ENCODE data around the gene RENBP. TPM values are rescaled to one million over a fixed set of nuclear protein-coding genes. Genes with fewer than 3 reads are reported as not detected.

Gene RENBP
- total and polyA plus RNA-seq, 2 of the 13 experiments (the other 11 are each of a cell fraction or from before 2014, with no cell fraction given), result 1.4 to 2.6 TPM

DNA sequence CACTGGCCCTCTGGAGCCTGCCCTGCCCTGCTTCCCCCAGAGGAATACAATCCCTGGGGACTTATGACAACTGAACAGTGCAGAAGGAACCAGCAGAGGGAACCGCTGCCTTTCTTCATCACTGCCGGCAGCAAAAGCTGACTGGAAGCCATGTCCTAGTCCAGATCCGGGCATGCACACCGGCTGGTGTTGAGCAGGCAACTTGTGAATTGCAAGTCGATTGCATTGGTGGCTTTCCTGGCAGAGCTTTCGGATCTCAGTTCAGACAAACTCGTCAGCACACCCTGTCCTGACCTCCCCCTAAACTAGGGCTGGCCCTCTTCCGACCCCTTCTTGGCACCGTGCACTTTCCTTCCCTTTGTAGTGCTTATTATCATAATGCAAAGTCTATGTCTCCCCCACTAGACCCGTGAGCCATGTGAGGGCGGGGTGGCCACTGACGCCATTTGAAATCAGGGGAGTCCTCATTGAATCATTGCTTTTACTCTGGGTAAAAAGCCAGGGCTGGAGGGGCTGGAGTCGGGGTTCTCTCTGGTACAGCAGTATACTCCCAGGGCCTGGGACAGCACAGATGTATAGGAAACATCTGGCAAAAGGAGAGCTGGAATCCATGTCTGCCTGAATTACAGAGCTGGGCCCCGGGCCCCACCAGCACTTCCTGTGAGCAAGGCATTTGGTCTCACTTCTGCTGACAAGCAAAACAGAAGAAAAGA lies 20.1 kb downstream of the RENBP start (continued):
- TF ChIP-seq MED1 (CRISPR knock-in tag; IDR thresholded peaks at IDR 0.05) (peak; percentile 29; the same call in 1 of the 2 replicates), KLF13 (CRISPR knock-in tag; IDR thresholded peaks at IDR 0.05) (no peak), PITX1 (CRISPR knock-in tag; IDR thresholded peaks at IDR 0.05) (no peak), ETV5 (CRISPR knock-in tag; IDR thresholded peaks at IDR 0.05; ENCODE audit: borderline replicate concordance) (0 out of 2 replicates have a peak, but pooled peaks have one; percentile 38), POLR2G (IDR thresholded peaks at IDR 0.05; ENCODE audit: low read depth, low read length) (0 out of 2 replicates have a peak, but pooled peaks have one; percentile 36), HOXA3 (CRISPR knock-in tag; IDR thresholded peaks at IDR 0.05) (peak; percentile 22; the same call in 1 of the 2 replicates), ZFP1 (CRISPR knock-in tag; IDR thresholded peaks at IDR 0.05) (no peak), SMC3 (IDR thresholded peaks at IDR 0.05; ENCODE audit: low read length) (peak; percentile 54; the same call in 1 of the 2 replicates)
- TF ChIP-seq, protein P1, sequence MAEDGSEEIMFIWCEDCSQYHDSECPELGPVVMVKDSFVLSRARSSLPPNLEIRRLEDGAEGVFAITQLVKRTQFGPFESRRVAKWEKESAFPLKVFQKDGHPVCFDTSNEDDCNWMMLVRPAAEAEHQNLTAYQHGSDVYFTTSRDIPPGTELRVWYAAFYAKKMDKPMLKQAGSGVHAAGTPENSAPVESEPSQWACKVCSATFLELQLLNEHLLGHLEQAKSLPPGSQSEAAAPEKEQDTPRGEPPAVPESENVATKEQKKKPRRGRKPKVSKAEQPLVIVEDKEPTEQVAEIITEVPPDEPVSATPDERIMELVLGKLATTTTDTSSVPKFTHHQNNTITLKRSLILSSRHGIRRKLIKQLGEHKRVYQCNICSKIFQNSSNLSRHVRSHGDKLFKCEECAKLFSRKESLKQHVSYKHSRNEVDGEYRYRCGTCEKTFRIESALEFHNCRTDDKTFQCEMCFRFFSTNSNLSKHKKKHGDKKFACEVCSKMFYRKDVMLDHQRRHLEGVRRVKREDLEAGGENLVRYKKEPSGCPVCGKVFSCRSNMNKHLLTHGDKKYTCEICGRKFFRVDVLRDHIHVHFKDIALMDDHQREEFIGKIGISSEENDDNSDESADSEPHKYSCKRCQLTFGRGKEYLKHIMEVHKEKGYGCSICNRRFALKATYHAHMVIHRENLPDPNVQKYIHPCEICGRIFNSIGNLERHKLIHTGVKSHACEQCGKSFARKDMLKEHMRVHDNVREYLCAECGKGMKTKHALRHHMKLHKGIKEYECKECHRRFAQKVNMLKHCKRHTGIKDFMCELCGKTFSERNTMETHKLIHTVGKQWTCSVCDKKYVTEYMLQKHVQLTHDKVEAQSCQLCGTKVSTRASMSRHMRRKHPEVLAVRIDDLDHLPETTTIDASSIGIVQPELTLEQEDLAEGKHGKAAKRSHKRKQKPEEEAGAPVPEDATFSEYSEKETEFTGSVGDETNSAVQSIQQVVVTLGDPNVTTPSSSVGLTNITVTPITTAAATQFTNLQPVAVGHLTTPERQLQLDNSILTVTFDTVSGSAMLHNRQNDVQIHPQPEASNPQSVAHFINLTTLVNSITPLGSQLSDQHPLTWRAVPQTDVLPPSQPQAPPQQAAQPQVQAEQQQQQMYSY (CRISPR knock-in tag; IDR thresholded peaks at IDR 0.05), result peak; percentile 58; the same call in 1 of the 2 replicates
- TF ChIP-seq, protein P2, sequence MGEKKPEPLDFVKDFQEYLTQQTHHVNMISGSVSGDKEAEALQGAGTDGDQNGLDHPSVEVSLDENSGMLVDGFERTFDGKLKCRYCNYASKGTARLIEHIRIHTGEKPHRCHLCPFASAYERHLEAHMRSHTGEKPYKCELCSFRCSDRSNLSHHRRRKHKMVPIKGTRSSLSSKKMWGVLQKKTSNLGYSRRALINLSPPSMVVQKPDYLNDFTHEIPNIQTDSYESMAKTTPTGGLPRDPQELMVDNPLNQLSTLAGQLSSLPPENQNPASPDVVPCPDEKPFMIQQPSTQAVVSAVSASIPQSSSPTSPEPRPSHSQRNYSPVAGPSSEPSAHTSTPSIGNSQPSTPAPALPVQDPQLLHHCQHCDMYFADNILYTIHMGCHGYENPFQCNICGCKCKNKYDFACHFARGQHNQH (CRISPR knock-in tag; IDR thresholded peaks at IDR 0.05), result 0 out of 2 replicates have a peak, but pooled peaks have one; percentile 48

Data from HepG2 (cell line).